Kidney epithelial cell (primary cell): Measurements from ENCODE around the gene STX2. TPM values are rescaled to one million over a fixed set of nuclear protein-coding genes. Genes with fewer than 3 reads are reported as not detected.
"Not testable (repeated sequence)": the region's sequence is repeated elsewhere in the genome, so short reads cannot be mapped to it uniquely, and the experiment has no call there.

ENCODE experiments used
- DNase-seq: peaks from one replicate; pipeline ENCODE4 v3.0.0-alpha.2; 2010; ENCODE audit warnings: low read depth
- H3K27me3 ChIP-seq: 2 replicates; pipeline ENCODE4 v1.6.0; 2011; ENCODE audit warnings: low read length; ENCODE audit not compliant: control insufficient read depth, insufficient read depth
- H3K36me3 ChIP-seq: 2 replicates; pipeline ENCODE4 v1.5.1; 2011; ENCODE audit warnings: low read length; ENCODE audit not compliant: control insufficient read depth, insufficient read depth
- H3K4me3 ChIP-seq: 2 replicates; pipeline ENCODE4 v1.5.1; 2011; ENCODE audit warnings: low read depth, mild to moderate bottlenecking, control low read depth, low read length
- total RNA-seq: library from RNA; depleted of rRNA; stranded (reverse); fragments of >200 nt; gene quantifications from 2 replicates; pipeline ENCODE4 v1.2.3, GENCODE V29; 2015
- TF ChIP-seq, protein P1 (sequence below): IDR thresholded peaks from 2 replicates; pipeline ENCODE4 v1.5.1; 2011; ENCODE audit warnings: mild to moderate bottlenecking, moderate library complexity, low read length, control low read depth, inconsistent platforms; ENCODE audit not compliant: insufficient read depth, poor library complexity, severe bottlenecking

Gene STX2
- total RNA-seq, 1 donor from 2014 or later, result 24.4 TPM

DNA sequence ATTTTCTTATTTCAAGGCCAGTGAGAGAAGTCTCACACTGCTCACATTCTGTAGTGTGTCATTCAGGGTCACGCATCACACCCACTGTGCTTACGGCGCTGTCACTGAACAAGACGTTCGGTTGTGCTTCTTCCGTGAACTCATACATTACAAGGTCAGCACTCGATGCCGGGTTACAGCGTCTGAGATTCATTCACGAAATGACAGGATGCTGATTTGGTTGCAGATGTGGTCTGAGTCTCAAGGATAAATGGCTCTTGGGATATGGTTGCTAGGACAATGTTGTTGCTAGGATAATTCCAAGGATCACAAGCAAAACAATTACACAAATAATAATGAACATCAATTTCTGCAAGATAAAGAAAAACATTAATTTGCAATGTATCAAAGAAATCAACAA is 47.4 kb downstream of the STX2 start:
- DNase-seq, result no peak
- TF ChIP-seq, protein P1, sequence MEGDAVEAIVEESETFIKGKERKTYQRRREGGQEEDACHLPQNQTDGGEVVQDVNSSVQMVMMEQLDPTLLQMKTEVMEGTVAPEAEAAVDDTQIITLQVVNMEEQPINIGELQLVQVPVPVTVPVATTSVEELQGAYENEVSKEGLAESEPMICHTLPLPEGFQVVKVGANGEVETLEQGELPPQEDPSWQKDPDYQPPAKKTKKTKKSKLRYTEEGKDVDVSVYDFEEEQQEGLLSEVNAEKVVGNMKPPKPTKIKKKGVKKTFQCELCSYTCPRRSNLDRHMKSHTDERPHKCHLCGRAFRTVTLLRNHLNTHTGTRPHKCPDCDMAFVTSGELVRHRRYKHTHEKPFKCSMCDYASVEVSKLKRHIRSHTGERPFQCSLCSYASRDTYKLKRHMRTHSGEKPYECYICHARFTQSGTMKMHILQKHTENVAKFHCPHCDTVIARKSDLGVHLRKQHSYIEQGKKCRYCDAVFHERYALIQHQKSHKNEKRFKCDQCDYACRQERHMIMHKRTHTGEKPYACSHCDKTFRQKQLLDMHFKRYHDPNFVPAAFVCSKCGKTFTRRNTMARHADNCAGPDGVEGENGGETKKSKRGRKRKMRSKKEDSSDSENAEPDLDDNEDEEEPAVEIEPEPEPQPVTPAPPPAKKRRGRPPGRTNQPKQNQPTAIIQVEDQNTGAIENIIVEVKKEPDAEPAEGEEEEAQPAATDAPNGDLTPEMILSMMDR, result no peak
- Histone ChIP-seq H3K27me3 (no peaks in the 10 kb centered on the region), H3K4me3 (no peak overlapping the region), H3K36me3 (no peaks in the 10 kb centered on the region)

DNA sequence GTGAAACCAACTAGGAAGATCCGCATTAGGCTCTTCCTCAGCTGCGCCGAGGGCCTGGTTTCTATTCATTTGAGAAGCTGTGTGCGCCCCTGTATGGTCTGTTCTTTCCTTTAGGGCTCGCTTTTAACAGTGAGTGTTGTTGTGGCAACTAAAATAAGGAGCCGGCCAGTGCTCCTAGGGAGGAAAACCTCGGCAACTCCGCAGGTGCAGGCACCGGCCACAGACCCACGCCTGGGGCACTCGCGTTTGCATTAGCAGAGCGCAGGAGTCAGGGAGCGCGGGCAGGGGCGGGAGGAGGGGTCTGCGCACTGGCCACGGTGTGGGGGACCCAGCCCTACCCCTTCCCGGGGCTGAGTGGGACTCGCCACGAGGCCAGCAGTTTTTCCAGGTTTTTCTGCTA is 50.5 kb downstream of the STX2 start:
- TF ChIP-seq, protein P1, result no peak
- no peaks in the 10 kb centered on the region for H3K36me3 ChIP-seq
- no peaks in the 10 kb centered on the region for H3K27me3 ChIP-seq
- no peak overlapping the region for H3K4me3 ChIP-seq
- no peak for DNase-seq

DNA sequence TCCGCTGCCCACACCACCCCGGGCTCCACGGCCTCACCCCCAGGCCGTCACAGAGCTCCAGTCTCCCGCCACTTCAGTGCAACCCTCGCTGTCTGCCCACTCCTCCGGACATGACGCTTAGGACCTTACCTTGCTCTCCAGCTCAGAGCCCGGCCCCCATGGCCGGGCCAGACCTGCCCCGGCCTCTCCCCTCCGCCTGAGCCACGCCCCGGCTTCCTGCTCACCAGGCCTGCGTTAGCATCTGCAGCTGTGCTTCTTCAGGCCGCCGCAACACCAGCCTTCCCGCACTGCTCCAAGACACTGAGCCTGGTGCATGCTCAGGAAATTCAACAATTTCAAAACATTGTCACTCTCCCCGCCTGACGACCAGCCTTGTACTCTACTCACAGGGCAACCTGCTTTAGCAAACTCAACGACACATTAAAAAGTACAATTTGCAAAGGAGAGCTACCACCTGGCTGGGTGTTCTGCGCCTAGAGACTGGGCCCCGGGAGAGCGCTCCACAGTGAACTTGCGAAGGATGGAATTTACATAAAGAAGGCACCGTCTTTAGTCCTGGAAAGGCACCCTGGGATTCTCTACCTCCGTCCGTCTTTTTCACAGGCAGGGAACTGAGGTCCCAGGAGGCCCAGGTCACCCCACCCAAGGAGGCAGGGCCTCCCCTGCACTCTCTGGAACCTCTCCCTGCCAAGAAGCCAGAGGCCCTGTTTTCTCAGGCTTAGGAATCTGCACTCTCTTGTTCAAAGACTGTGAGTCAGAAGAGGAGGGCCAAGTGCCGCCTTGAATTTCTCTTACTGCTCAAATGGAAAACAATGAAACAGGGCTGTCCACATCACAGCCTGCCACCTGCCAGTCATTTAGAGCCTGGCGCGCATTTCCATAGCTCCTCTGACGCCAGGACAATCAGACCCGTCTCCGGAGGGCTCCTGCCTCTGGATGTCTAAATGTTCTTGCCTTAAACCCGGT is 51.3 kb downstream of the STX2 start:
- no peak for DNase-seq
- no peak overlapping the region for H3K4me3 ChIP-seq
- TF ChIP-seq, protein P1, result no peak
- H3K36me3 ChIP-seq, result no peaks in the 10 kb centered on the region
- H3K27me3 ChIP-seq, result no peaks in the 10 kb centered on the region

DNA sequence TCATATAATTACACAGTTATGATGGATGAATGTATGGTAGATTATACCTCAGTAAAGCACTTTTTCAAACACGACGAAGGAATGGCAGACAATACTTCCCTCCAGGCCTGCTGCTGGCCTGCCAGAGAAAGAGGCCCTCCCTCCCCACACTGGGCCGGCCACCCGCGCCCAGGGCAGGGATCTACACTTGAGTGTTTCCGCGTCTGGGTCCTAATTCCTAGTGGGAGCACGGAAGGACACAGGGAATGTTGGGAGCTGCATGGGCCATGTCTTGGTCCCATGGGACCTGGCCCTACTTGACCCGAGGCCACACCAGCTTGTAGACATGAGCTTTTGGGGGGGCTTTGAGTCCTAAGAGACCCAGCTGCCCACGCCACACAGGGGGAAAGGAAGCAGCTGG is 52.0 kb downstream of the STX2 start:
- DNase-seq, result no peak
- Histone ChIP-seq H3K4me3 (no peak overlapping the region), H3K36me3 (no peaks in the 10 kb centered on the region), H3K27me3 (no peaks in the 10 kb centered on the region)
- TF ChIP-seq, protein P1, result no peak

DNA sequence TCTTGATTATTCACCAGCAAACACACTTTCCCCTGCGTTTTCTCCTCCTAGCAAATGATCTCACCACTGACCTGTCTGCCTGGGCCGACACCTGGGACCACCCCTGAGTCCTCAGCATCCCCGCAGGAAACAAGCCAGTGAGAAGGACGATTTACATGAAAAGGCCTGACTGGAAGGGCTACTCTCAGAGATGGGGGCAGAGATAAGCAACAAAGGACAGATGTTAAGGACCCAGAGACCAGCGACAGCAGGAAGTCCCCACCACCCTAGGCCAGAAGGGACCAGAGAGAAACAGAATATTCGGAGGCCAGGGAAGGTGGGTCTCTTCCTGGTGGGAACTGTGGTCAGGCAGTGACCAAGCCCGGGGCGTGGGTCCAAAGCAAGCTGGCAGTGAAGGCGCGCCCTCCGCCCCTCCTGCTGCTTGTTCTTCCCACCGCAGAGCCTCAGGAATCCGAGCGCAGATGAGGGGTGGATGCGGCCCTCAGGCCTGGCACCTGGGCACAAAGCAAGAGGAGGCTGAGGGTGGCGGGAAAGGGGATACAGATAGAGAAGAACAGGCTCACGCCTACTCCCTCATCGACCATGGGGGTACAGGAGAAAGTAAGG is 55.8 kb downstream of the STX2 start:
- TF ChIP-seq, protein P1, result no peak
- no peak for DNase-seq
- H3K4me3 ChIP-seq, result no peak overlapping the region

DNA sequence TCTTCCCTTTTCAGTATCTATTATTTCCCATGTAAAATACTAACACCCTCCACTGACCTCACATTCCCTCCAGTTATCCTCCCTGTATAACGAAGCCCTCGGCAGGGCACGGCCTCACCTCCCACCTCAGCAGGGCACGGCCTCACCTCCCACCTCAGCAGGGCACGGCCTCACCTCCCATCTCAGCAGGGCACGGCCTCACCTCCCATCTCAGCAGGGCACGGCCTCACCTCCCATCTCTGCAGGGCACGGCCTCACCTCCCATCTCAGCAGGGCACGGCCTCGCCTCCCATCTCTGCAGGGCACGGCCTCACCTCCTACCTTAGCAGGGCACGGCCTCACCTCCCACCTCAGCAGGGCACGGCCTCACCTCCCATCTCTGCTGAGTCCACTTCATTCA is 56.8 kb downstream of the STX2 start:
- H3K27me3 ChIP-seq, DNase-seq, H3K4me3 ChIP-seq, H3K36me3 ChIP-seq: not testable (repeated sequence)

More for the DNA sequence above, 55.8 kb downstream of the STX2 start:
- Histone ChIP-seq H3K27me3 (no peaks in the 10 kb centered on the region), H3K36me3 (no peaks in the 10 kb centered on the region)
